AG04449 (cell line): ENCODE results near the gene YTHDF2.
"Not testable (repeated sequence)": the region's sequence is repeated elsewhere in the genome, so short reads cannot be mapped to it uniquely, and the experiment has no call there.

ENCODE experiments used
- CTCF ChIA-PET: fragments of 350-600 bp; formaldehyde crosslinking; extraction: SDS; loops from one replicate; lab custom pipeline; 2021; ENCODE audit warnings: antibody characterized with exemption; lab: Yijun Ruan, JAX
- POLR2A ChIA-PET: fragments of 400-600, 350-600 bp; formaldehyde crosslinking; extraction: SDS; loops from one replicate; lab custom pipeline; 2020; ENCODE audit warnings: antibody characterized with exemption, inconsistent platforms; lab: Yijun Ruan, JAX
- DNase-seq: peaks from one replicate; pipeline ENCODE4 v3.0.0-alpha.2; 2010; ENCODE audit warnings: low read depth, low spot score
- H3K4me3 ChIP-seq: 2 replicates; pipeline ENCODE4 v1.5.1; 2011; ENCODE audit warnings: low read depth, mild to moderate bottlenecking, control low read depth, low read length
- CTCF ChIP-seq: IDR thresholded peaks from one replicate; pipeline ENCODE4 v1.5.1; 2011; ENCODE audit warnings: mild to moderate bottlenecking, moderate library complexity, low read length, control low read depth, inconsistent platforms; ENCODE audit not compliant: insufficient read depth; ENCODE audit errors: missing control alignments

Gene YTHDF2

GRCh38 chr1:28719332-28719619 lies 17.5 kb upstream of the YTHDF2 start:
- CTCF ChIA-PET = interaction anchor here (5.6 kb wide), 1 partner anchor 15 kb away, joined by 49 read pairs; the partner anchor contains the start of gene YTHDF2
- no peak for TF ChIP-seq CTCF
- H3K4me3 ChIP-seq = no peak overlapping the region
- POLR2A ChIA-PET = interaction anchor here (1.2 to 1.7 kb wide), 2 partner anchors 17 to 71 kb away, joined by 4 to 9 read pairs; partner anchors contain the start of genes RNU11 and YTHDF2
- DNase-seq = no peak

GRCh38 chr1:28720376-28720775 lies 16.4 kb upstream of the YTHDF2 start:
- TF ChIP-seq CTCF = no peak
- ChIA-PET POLR2A (no interaction called here), CTCF (interaction anchor here (5.6 kb wide), 1 partner anchor 14 kb away, joined by 49 read pairs; the partner anchor contains the start of gene YTHDF2)
- H3K4me3 ChIP-seq = no peak overlapping the region
- DNase-seq = no peak

GRCh38 chr1:28721927-28722326 lies 14.8 kb upstream of the YTHDF2 start:
- DNase-seq, POLR2A ChIA-PET, H3K4me3 ChIP-seq: not testable (repeated sequence)
- CTCF ChIA-PET = interaction anchor here (0.9 to 7.5 kb wide), 2 partner anchors 9 to 13 kb away, joined by 3 to 91 read pairs; partner anchors contain the start of gene YTHDF2

- POLR2A ChIA-PET = interaction anchor here (0.6 to 0.7 kb wide), 2 partner anchors 362 to 456 kb away, joined by 3 to 9 read pairs; no protein-coding TSS in a partner anchor
- not testable (repeated sequence) for H3K4me3 ChIP-seq, DNase-seq
- CTCF ChIA-PET = interaction anchor here (1.4 to 7.5 kb wide), 3 partner anchors 9 to 151 kb away, joined by 3 to 91 read pairs (median 6); partner anchors contain the start of gene YTHDF2
Measured at GRCh38 chr1:28725365-28725764, 11.4 kb upstream of the YTHDF2 start.

GRCh38 chr1:28735961-28736449 lies 735 bp upstream of the YTHDF2 start:
- H3K4me3 ChIP-seq = peak overlapping the region; percentile 57
- no peak for DNase-seq
- CTCF ChIA-PET = interaction anchor here (0.6 to 5.6 kb wide), 28 partner anchors 11 to 149 kb away, joined by 3 to 91 read pairs (median 6); partner anchors contain the start of genes GMEB1 and TAF12
- TF ChIP-seq CTCF = no peak
- POLR2A ChIA-PET = interaction anchor here (0.7 to 1.9 kb wide), 11 partner anchors 9 to 230 kb away, joined by 3 to 26 read pairs (median 5); partner anchors contain the start of genes GMEB1, RCC1, RNU11 and TAF12

GRCh38 chr1:28737307-28738132 lies 780 bp downstream of the YTHDF2 start:
- no peak for DNase-seq
- peak overlapping the region; percentile 63 for H3K4me3 ChIP-seq
- TF ChIP-seq CTCF = no peak
- ChIA-PET CTCF (interaction anchor here (0.6 to 5.6 kb wide), 22 partner anchors 9 to 147 kb away, joined by 3 to 91 read pairs (median 6); partner anchors contain the start of gene TAF12), POLR2A (interaction anchor here (0.5 to 1.9 kb wide), 9 partner anchors 9 to 232 kb away, joined by 3 to 26 read pairs (median 8); partner anchors contain the start of genes GMEB1, RCC1, RNU11 and TAF12)

- TF ChIP-seq CTCF = no peak
- POLR2A ChIA-PET = interaction anchor here (0.7 kb wide), 1 partner anchor 15 kb away, joined by 3 read pairs; no protein-coding TSS in a partner anchor
- no peak overlapping the region for H3K4me3 ChIP-seq
- no peak for DNase-seq
- CTCF ChIA-PET = no interaction called here
Measured at GRCh38 chr1:28740118-28740517, 3.4 kb downstream of the YTHDF2 start.
